RWPE1 (cell line): ENCODE measurements around the gene PABPC1L.

Experiments
- CTCF ChIA-PET: fragments of 350-600 bp; sonication (Branson Sonifier 250); formaldehyde crosslinking; extraction: SDS; loops from one replicate; lab custom pipeline; 2021; lab: Yijun Ruan, JAX
- POLR2A ChIA-PET: fragments of 400-600 bp; formaldehyde crosslinking; extraction: SDS; loops from one replicate; lab custom pipeline; 2020; ENCODE audit warnings: antibody characterized with exemption; ENCODE audit not compliant: low non-redundant PET; lab: Yijun Ruan, JAX
- DNase-seq: peaks from one replicate; pipeline ENCODE4 v3.0.0; 2012; ENCODE audit warnings: low spot score
- H3K27ac ChIP-seq: fragments of 450-650 bp; 2 replicates; pipeline ENCODE4 v1.5.1; 2017
- CTCF ChIP-seq: fragments of 450-650 bp; conservative IDR thresholded peaks from 2 replicates; pipeline ENCODE4 v1.5.1; 2017; ENCODE audit warnings: low read depth, mild to moderate bottlenecking

Gene PABPC1L

GRCh38 chr20:44973053-44973452 is 63.2 kb downstream of the PABPC1L start:
- DNase-seq, result peak; percentile 26
- TF ChIP-seq CTCF, result no peak
- POLR2A ChIA-PET, result no interaction called here
- CTCF ChIA-PET, result interaction anchor here (0.7 kb wide), 1 partner anchor 37 kb away, joined by 5 read pairs; no protein-coding TSS in a partner anchor
- no peak overlapping the region for H3K27ac ChIP-seq

DNA sequence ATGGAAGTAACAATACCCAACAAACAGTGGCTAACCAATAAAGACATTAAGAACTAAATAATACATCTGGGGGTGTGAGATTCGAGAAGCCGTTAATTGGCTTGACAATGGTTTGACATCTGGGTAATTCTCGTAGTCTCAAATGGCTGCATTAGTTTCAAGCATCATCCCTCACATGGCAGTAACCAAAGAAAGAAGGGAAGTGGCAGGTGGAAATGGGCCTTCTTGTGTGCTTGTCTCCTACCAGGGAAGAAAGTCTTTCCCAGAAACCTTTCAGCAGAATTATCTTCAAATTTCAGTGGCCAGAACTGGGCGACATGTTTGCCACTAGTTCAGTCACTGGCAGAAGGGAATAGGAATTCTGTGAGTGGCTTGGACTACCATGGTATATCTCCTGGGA is 66.8 kb downstream of the PABPC1L start:
- no peak overlapping the region for H3K27ac ChIP-seq
- POLR2A ChIA-PET, result no interaction called here
- CTCF ChIA-PET, result interaction anchor here (0.9 to 1.2 kb wide), 2 partner anchors 10 to 17 kb away, joined by 3 read pairs; partner anchors contain the start of gene TOMM34
- no peak for TF ChIP-seq CTCF
- DNase-seq, result no peak

GRCh38 chr20:44979090-44979621 is 69.3 kb downstream of the PABPC1L start:
- TF ChIP-seq CTCF, result no peak
- ChIA-PET POLR2A (interaction anchor here (1.3 kb wide), 1 partner anchor 13 kb away, joined by 3 read pairs; the partner anchor contains the start of gene STK4), CTCF (interaction anchor here (0.7 to 0.9 kb wide), 2 partner anchors 8 to 73 kb away, joined by 3 read pairs; no protein-coding TSS in a partner anchor)
- H3K27ac ChIP-seq, result no peak overlapping the region
- DNase-seq, result no peak

GRCh38 chr20:44981736-44982406 is 72.0 kb downstream of the PABPC1L start:
- POLR2A ChIA-PET, result no interaction called here
- DNase-seq, result no peak
- CTCF ChIA-PET, result interaction anchor here (0.7 to 1.1 kb wide), 3 partner anchors 11 to 108 kb away, joined by 3 to 7 read pairs (median 5); no protein-coding TSS in a partner anchor

GRCh38 chr20:44983093-44983674 is 73.3 kb downstream of the PABPC1L start:
- no peak overlapping the region for H3K27ac ChIP-seq
- no peak for TF ChIP-seq CTCF
- no peak for DNase-seq
- CTCF ChIA-PET, result no interaction called here
- POLR2A ChIA-PET, result no interaction called here

More at GRCh38 chr20:44981736-44982406, 72.0 kb downstream of the PABPC1L start:
- no peak overlapping the region for H3K27ac ChIP-seq
- no peak for TF ChIP-seq CTCF

DNA sequence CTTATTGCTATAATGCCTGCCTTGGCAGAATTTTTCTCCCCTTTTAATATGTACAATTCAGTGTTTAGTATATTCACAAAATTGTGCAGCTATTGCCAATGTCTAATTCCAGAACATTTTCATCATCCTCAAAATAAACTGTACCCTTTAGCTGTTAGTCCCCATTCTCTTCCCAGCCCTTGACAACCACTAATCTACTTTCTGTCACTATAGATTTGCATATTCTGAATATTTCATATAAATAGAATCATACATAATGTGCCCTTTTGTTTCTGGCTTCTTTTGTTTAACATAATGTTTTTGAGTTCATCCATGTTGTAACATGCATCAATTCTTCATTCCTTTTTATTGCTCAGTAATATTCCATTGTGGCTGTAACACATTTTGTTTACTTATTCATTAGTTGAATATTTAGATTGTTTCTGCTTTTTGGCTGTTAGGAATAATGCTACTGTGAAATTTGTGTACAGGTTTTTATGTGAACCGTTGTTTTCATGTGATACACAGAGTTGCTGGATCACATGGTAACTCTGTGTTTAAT is 78.8 kb downstream of the PABPC1L start:
- no peak for DNase-seq
- POLR2A ChIA-PET, result no interaction called here
- no peak overlapping the region for H3K27ac ChIP-seq
- CTCF ChIA-PET, result no interaction called here
- TF ChIP-seq CTCF, result no peak
